Skeletal muscle tissue (tissue), 4 donors: ENCODE results near the gene IPO4. TPM values are rescaled to one million over a fixed set of nuclear protein-coding genes. Genes with fewer than 3 reads are reported as not detected.
"Not testable (repeated sequence)": the region's sequence is repeated elsewhere in the genome, so short reads cannot be mapped to it uniquely, and the experiment has no call there.

ENCODE experiments used
- H3K27ac ChIP-seq: one replicate; pipeline ENCODE4 v1.7.0; 2013; ENCODE audit warnings: mild to moderate bottlenecking, low read depth, low read length, inconsistent platforms
- H3K27me3 ChIP-seq, 3 donors: one replicate each; pipeline ENCODE4 v1.7.0; 2013; ENCODE audit warnings: low read length in 3 of 3; ENCODE audit not compliant: control insufficient read depth in 3 of 3, insufficient read depth in 3 of 3
- H3K36me3 ChIP-seq, 3 donors: one replicate each; pipeline ENCODE4 v1.7.0; 2013; ENCODE audit warnings: low read length in 3 of 3; ENCODE audit not compliant: control insufficient read depth in 3 of 3, insufficient read depth in 3 of 3
- H3K4me1 ChIP-seq, 3 donors: one replicate each; pipeline ENCODE4 v1.7.0; 2013; ENCODE audit warnings: low read length in 3 of 3, mild to moderate bottlenecking in 3 of 3; ENCODE audit not compliant: control insufficient read depth in 3 of 3, insufficient read depth in 3 of 3
- H3K4me3 ChIP-seq, 3 donors: one replicate each; pipeline ENCODE4 v1.7.0; 2013; ENCODE audit warnings: low read length in 3 of 3
- H3K9ac ChIP-seq, 3 donors: one replicate each; pipeline ENCODE4 v1.7.0; 2013; ENCODE audit warnings: low read length in 3 of 3, mild to moderate bottlenecking in 3 of 3, moderate library complexity in 2 of 3, low read depth in 1 of 3
- H3K9me3 ChIP-seq, 3 donors: one replicate each; pipeline ENCODE4 v1.7.0; 2013; ENCODE audit warnings: low read length in 3 of 3; ENCODE audit not compliant: control insufficient read depth in 3 of 3
- total RNA-seq: library from RNA; depleted of rRNA; stranded (reverse); fragments of >200 nt; gene quantifications from one replicate; pipeline ENCODE4 v1.2.3, GENCODE V29; 2014
- donor health status: Osteomylitis.

IPO4 gene
- total RNA-seq, 1 donor from 2014 or later = 32.9 TPM

GRCh38 chr14:24206260-24207103 is 17.9 kb upstream of the IPO4 start:
- Histone ChIP-seq H3K4me3 (no peak overlapping the region), H3K4me1 (no peaks in the 10 kb centered on the region), H3K36me3 (peaks cover 41 to 54% (median 45%) of the 10 kb centered on the region in 3 donors), H3K9ac (peak overlapping the region in 1 of 3 donors; percentile 8), H3K27ac (no peak overlapping the region), H3K27me3 (no peaks in the 10 kb centered on the region), H3K9me3 (no peaks in the 10 kb centered on the region)

GRCh38 chr14:24204163-24205146 is 15.8 kb upstream of the IPO4 start:
- no peak overlapping the region for H3K27ac ChIP-seq
- H3K4me1 ChIP-seq = no peaks in the 10 kb centered on the region
- no peaks in the 10 kb centered on the region for H3K9me3 ChIP-seq
- H3K4me3 ChIP-seq = no peak overlapping the region
- peaks cover 29 to 38% (median 32%) of the 10 kb centered on the region in 3 donors for H3K36me3 ChIP-seq
- no peak overlapping the region for H3K9ac ChIP-seq
- H3K27me3 ChIP-seq = no peaks in the 10 kb centered on the region

- not testable (repeated sequence) for H3K9me3 ChIP-seq, H3K27me3 ChIP-seq, H3K9ac ChIP-seq, H3K4me1 ChIP-seq, H3K27ac ChIP-seq, H3K4me3 ChIP-seq
- H3K36me3 ChIP-seq = peaks cover 24 to 36% (median 32%) of the 10 kb centered on the region in 3 donors
These were observed 14.8 kb upstream of the IPO4 start for GRCh38 chr14:24203249-24203886.

- not testable (repeated sequence) for H3K4me3 ChIP-seq, H3K9me3 ChIP-seq, H3K4me1 ChIP-seq, H3K9ac ChIP-seq, H3K27me3 ChIP-seq, H3K27ac ChIP-seq
- H3K36me3 ChIP-seq = peaks cover 18 to 30% (median 28%) of the 10 kb centered on the region in 3 donors
These were observed 13.9 kb upstream of the IPO4 start for GRCh38 chr14:24202538-24202937.

- H3K9ac ChIP-seq = no peak overlapping the region
- H3K4me3 ChIP-seq = no peak overlapping the region
- no peaks in the 10 kb centered on the region for H3K27me3 ChIP-seq
- peaks cover 19 to 28% (median 25%) of the 10 kb centered on the region in 3 donors for H3K4me1 ChIP-seq
- no peak overlapping the region for H3K27ac ChIP-seq
- H3K9me3 ChIP-seq = no peaks in the 10 kb centered on the region
- peaks cover 0 to 10% (median 8%) of the 10 kb centered on the region in 3 donors for H3K36me3 ChIP-seq
These were observed 10.4 kb upstream of the IPO4 start for GRCh38 chr14:24198814-24199524.

- no peaks in the 10 kb centered on the region for H3K9me3 ChIP-seq
- H3K4me1 ChIP-seq = peaks cover 19 to 31% (median 26%) of the 10 kb centered on the region in 3 donors
- H3K4me3 ChIP-seq = no peak overlapping the region
- H3K27ac ChIP-seq = no peak overlapping the region
- peaks cover 11 to 18% (median 16%) of the 10 kb centered on the region in 3 donors for H3K36me3 ChIP-seq
- H3K9ac ChIP-seq = no peak overlapping the region
- H3K27me3 ChIP-seq = no peaks in the 10 kb centered on the region
These were observed 8.4 kb upstream of the IPO4 start for GRCh38 chr14:24197056-24197450.

- Histone ChIP-seq H3K27me3 (no peaks in the 10 kb centered on the region), H3K4me1 (peaks cover 19 to 31% (median 26%) of the 10 kb centered on the region in 3 donors), H3K27ac (peak overlapping the region; percentile 99), H3K36me3 (peaks cover 18 to 23% (median 18%) of the 10 kb centered on the region in 3 donors), H3K9ac (peak overlapping the region; percentile 91 to 97 (median 96)), H3K9me3 (no peaks in the 10 kb centered on the region), H3K4me3 (peak overlapping the region; percentile 92 to 97 (median 95))
These were observed 7.7 kb upstream of the IPO4 start for GRCh38 chr14:24196071-24197055.

- Histone ChIP-seq H3K27me3 (no peaks in the 10 kb centered on the region), H3K9me3 (no peaks in the 10 kb centered on the region), H3K36me3 (peaks cover 16 to 26% (median 21%) of the 10 kb centered on the region in 3 donors), H3K27ac (peak within 1 kb of the TSS; percentile 99), H3K4me1 (peaks cover 19 to 31% (median 26%) of the 10 kb centered on the region in 3 donors), H3K4me3 (peak within 1 kb of the TSS; percentile 92 to 97 (median 95)), H3K9ac (peak within 1 kb of the TSS; percentile 91 to 97 (median 96))
These were observed 6.8 kb upstream of the IPO4 start, which contains the start of gene TM9SF1 for GRCh38 chr14:24195186-24196070. Gene TM9SF1 (minus strand): TSS chr14:24195441. CDS start chr14:24195019, 422 bp downstream.
